Measurements from ENCODE around the gene BCAS4. TPM values are rescaled to one million over a fixed set of nuclear protein-coding genes. Genes with fewer than 3 reads are reported as not detected.

Gene BCAS4
- total RNA-seq, 1 experiment from 2014 or later, result 7.6 TPM

- H3K36me3 ChIP-seq (ENCODE audit: low read depth), result no peaks in the 10 kb centered on the region
- 0 out of 2 replicates have a peak, but pooled peaks cover 10% of the 10 kb centered on the region for H3F3A ChIP-seq (ENCODE audit: insufficient read depth, low read depth)
- H3K27me3 ChIP-seq (ENCODE audit: insufficient read depth, low read depth), result no peaks in the 10 kb centered on the region
- peaks cover 10% of the 10 kb centered on the region; the same call in 1 of the 2 replicates for H3K4me1 ChIP-seq (replicated peaks; ENCODE audit: insufficient read depth)
- no peak for DNase-seq
- H3K9me3 ChIP-seq (ENCODE audit: insufficient read depth, low read depth), result no peaks in the 10 kb centered on the region
- intact Hi-C loops (cut with micrococcal nuclease; ENCODE audit: unreplicated experiment), result no loop called here
- no peaks in the 10 kb centered on the region for H3K79me2 ChIP-seq (ENCODE audit: low read depth)
- ChIA-PET CTCF (interaction anchor here (0.6 kb wide), 1 partner anchor 87 kb away, joined by 5 read pairs; no protein-coding TSS in a partner anchor), POLR2A (ENCODE audit: unreplicated experiment) (no interaction called here)
- TF ChIP-seq CTCF (conservative IDR thresholded peaks at IDR 0.05), result no peak
- no peak for TF ChIP-seq EZH2 (IDR thresholded peaks at IDR 0.05; ENCODE audit: low read depth)
- no peak overlapping the region for H3K27ac ChIP-seq
- H3K4me3 ChIP-seq, result no peak overlapping the region
- BruUV-seq (replicated peaks), result no TSS peak
- no peaks in the 10 kb centered on the region for H4K20me1 ChIP-seq (ENCODE audit: insufficient read depth)
- no peak overlapping the region for H3K4me2 ChIP-seq
- no peaks in the 10 kb centered on the region for H3K9me2 ChIP-seq (ENCODE audit: insufficient read depth)
- no peak overlapping the region for H2AFZ ChIP-seq
These were observed 27.1 kb downstream of the BCAS4 start for GRCh38 chr20:50821994-50822393.

GRCh38 chr20:50823319-50823718 lies 28.5 kb downstream of the BCAS4 start:
- no TSS peak for BruUV-seq (replicated peaks)
- no peak for DNase-seq
- Histone ChIP-seq H3K79me2 (ENCODE audit: low read depth) (no peaks in the 10 kb centered on the region), H3K27me3 (ENCODE audit: insufficient read depth, low read depth) (no peaks in the 10 kb centered on the region), H3K9me3 (ENCODE audit: insufficient read depth, low read depth) (no peaks in the 10 kb centered on the region), H3K36me3 (ENCODE audit: low read depth) (no peaks in the 10 kb centered on the region), H3K4me2 (no peak overlapping the region), H2AFZ (no peak overlapping the region), H3F3A (ENCODE audit: insufficient read depth, low read depth) (0 out of 2 replicates have a peak, but pooled peaks cover 10% of the 10 kb centered on the region), H3K4me3 (no peak overlapping the region), H3K4me1 (replicated peaks; ENCODE audit: insufficient read depth) (peaks cover 10% of the 10 kb centered on the region; the same call in 1 of the 2 replicates), H3K9me2 (ENCODE audit: insufficient read depth) (no peaks in the 10 kb centered on the region), H4K20me1 (ENCODE audit: insufficient read depth) (no peaks in the 10 kb centered on the region), H3K27ac (peak overlapping the region; percentile 40; the same call in 1 of the 2 replicates)
- CTCF ChIA-PET, result no interaction called here
- intact Hi-C loops (cut with micrococcal nuclease; ENCODE audit: unreplicated experiment), result no loop called here
- TF ChIP-seq EZH2 (IDR thresholded peaks at IDR 0.05; ENCODE audit: low read depth), result no peak
- no peak for TF ChIP-seq CTCF (conservative IDR thresholded peaks at IDR 0.05)
- POLR2A ChIA-PET (ENCODE audit: unreplicated experiment), result no interaction called here

- Histone ChIP-seq H3K4me3 (no peak overlapping the region), H3K27me3 (ENCODE audit: insufficient read depth, low read depth) (no peaks in the 10 kb centered on the region), H3K36me3 (ENCODE audit: low read depth) (no peaks in the 10 kb centered on the region), H2AFZ (no peak overlapping the region), H3K4me2 (0 out of 2 replicates have a peak overlapping the region, but pooled peaks have one; percentile 14), H3K79me2 (ENCODE audit: low read depth) (no peaks in the 10 kb centered on the region), H3K27ac (peak overlapping the region; percentile 40), H3F3A (ENCODE audit: insufficient read depth, low read depth) (0 out of 2 replicates have a peak, but pooled peaks cover 10% of the 10 kb centered on the region), H3K9me3 (ENCODE audit: insufficient read depth, low read depth) (no peaks in the 10 kb centered on the region), H3K4me1 (replicated peaks; ENCODE audit: insufficient read depth) (peaks cover 10% of the 10 kb centered on the region; the same call in 1 of the 2 replicates), H4K20me1 (ENCODE audit: insufficient read depth) (no peaks in the 10 kb centered on the region), H3K9me2 (ENCODE audit: insufficient read depth) (no peaks in the 10 kb centered on the region)
- CTCF ChIA-PET, result interaction anchor here (0.6 kb wide), 1 partner anchor 30 kb away, joined by 3 read pairs; the partner anchor contains the start of gene BCAS4
- intact Hi-C loops (cut with micrococcal nuclease; ENCODE audit: unreplicated experiment), result no loop called here
- POLR2A ChIA-PET (ENCODE audit: unreplicated experiment), result interaction anchor here (0.6 kb wide), 1 partner anchor 107 kb away, joined by 5 read pairs; no protein-coding TSS in a partner anchor
- BruUV-seq (replicated peaks), result no TSS peak
- TF ChIP-seq CTCF (conservative IDR thresholded peaks at IDR 0.05) (no peak), EZH2 (IDR thresholded peaks at IDR 0.05; ENCODE audit: low read depth) (no peak)
- DNase-seq, result peak; percentile 68 to 85
These were observed 29.3 kb downstream of the BCAS4 start for GRCh38 chr20:50824137-50824536.

Data from PC-9 (cell line).